Large intestine (tissue), 12 donors: ENCODE results near the gene EXD1. TPM values are rescaled to one million over a fixed set of nuclear protein-coding genes. Genes with fewer than 3 reads are reported as not detected.
"Not testable (repeated sequence)": the region's sequence is repeated elsewhere in the genome, so short reads cannot be mapped to it uniquely, and the experiment has no call there.

ENCODE experiments used
- DNase-seq, 2 donors: peaks; one replicate each; pipeline versions ENCODE4 v3.0.0 to v3.0.0-alpha.2; 2013
- H3K27ac ChIP-seq: one replicate; pipeline ENCODE4 v1.5.1; 2013; ENCODE audit warnings: low read length
- H3K27me3 ChIP-seq: 2 replicates; pipeline ENCODE4 v1.6.1; 2013; ENCODE audit warnings: low read length; ENCODE audit not compliant: control insufficient read depth, insufficient read depth
- H3K36me3 ChIP-seq: 2 replicates; pipeline ENCODE4 v1.6.1; 2013; ENCODE audit warnings: low read length; ENCODE audit not compliant: control insufficient read depth, insufficient read depth
- H3K4me1 ChIP-seq: one replicate; pipeline ENCODE4 v1.6.1; 2013; ENCODE audit warnings: low read length; ENCODE audit not compliant: control insufficient read depth, insufficient read depth
- H3K4me3 ChIP-seq: one replicate; pipeline ENCODE4 v1.5.1; 2013; ENCODE audit warnings: low read length
- H3K9me3 ChIP-seq: one replicate; pipeline ENCODE4 v1.6.1; 2013; ENCODE audit warnings: mild to moderate bottlenecking, low read depth, low read length, moderate library complexity; ENCODE audit not compliant: control insufficient read depth
- WGBS: methylation state at CpG from one replicate; pipeline ENCODE4 v1.1.5; 2013; ENCODE audit warnings: low lambda C conversion rate; ENCODE audit not compliant: insufficient coverage; 5-methylcytosine and 5-hydroxymethylcytosine counted together
- long read RNA-seq, 11 donors: transcript quantifications; one replicate each; lab custom pipeline, GENCODE V29; 2026
- polyA plus RNA-seq: library from polyadenylated mRNA; unstranded; fragments of 120-200 nt; gene quantifications from one replicate; pipeline ENCODE4 v1.2.1, GENCODE V29; 2013

EXD1 gene, protein sequence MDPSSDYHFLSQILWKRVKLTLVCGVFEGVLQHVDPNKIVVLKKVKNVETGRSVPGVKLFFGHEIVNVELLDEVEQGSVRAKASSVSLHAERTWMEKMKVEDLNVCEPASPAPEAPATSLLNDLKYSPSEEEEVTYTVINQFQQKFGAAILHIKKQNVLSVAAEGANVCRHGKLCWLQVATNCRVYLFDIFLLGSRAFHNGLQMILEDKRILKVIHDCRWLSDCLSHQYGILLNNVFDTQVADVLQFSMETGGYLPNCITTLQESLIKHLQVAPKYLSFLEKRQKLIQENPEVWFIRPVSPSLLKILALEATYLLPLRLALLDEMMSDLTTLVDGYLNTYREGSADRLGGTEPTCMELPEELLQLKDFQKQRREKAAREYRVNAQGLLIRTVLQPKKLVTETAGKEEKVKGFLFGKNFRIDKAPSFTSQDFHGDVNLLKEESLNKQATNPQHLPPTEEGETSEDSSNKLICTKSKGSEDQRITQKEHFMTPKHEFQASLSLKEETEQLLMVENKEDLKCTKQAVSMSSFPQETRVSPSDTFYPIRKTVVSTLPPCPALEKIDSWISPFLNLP
- polyA plus RNA-seq: 0.01 TPM
- long read RNA-seq, donor 1, partial matches to known transcripts: 20 of 20 reads
- long read RNA-seq, donor 1, other reads (novel, unspliced or antisense): 0 of 20 reads
- long read RNA-seq, donor 2, partial matches to known transcripts: 80 of 116 reads
- long read RNA-seq, donor 2, other reads (novel, unspliced or antisense): 36 of 116 reads
- long read RNA-seq, donor 3: 0 reads
- long read RNA-seq, donor 4: 0 reads
- long read RNA-seq, donor 5, partial matches to known transcripts: 68 of 87 reads
- long read RNA-seq, donor 5, other reads (novel, unspliced or antisense): 19 of 87 reads
- long read RNA-seq, donor 6, partial matches to known transcripts: 10 of 42 reads
- long read RNA-seq, donor 6, other reads (novel, unspliced or antisense): 32 of 42 reads
- long read RNA-seq, donor 7, partial matches to known transcripts: 11 of 11 reads
- long read RNA-seq, donor 7, other reads (novel, unspliced or antisense): 0 of 11 reads
- long read RNA-seq, donor 8, partial matches to known transcripts: 9 of 28 reads
- long read RNA-seq, donor 8, other reads (novel, unspliced or antisense): 19 of 28 reads
- long read RNA-seq, donor 9, partial matches to known transcripts: 7 of 19 reads
- long read RNA-seq, donor 9, other reads (novel, unspliced or antisense): 12 of 19 reads
- long read RNA-seq, donor 10, partial matches to known transcripts: 6 of 33 reads
- long read RNA-seq, donor 10, other reads (novel, unspliced or antisense): 27 of 33 reads
- long read RNA-seq, donor 11, partial matches to known transcripts: 85 of 107 reads
- long read RNA-seq, donor 11, other reads (novel, unspliced or antisense): 22 of 107 reads

DNA sequence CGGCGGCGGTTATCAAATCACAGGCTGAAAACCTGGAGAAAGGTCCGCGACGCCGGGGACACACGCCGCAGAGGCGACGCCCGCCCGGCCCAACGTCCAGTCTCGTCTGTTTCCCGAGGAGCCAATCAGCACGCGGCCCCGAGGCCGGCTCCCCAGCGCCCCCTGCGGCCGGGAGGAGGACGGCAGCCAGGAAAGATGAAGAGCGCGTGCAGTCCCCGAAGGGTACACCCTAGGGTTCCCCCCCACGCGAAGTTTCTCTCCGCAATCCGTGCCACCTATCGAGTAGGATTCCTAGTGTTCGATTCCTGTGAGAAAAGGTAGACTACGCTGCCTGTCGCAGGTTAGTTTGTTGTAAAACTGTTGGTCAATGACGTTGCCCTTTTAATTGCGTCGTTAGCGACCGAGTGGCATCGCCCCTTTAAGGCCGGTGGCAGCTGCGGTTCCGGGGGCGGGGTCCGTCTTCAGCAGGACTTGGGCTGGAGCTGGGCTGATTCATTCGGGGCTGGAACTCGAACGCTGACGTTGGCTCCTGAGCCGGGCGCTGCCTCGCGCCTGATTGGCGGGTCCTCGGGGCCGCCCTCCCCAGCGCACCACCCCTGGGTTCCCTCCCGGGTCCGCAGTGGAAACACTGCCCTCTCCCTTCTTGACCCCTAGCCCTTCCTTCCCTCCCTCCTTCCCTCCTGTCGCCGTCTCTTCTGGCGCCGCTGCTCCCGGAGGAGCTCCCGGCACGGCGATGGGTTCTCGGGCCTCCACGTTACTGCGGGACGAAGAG, at the start of gene EXD1, which contains the start of gene CHP1:
EXD1 (minus strand) TSS at position 108 of the 772 bp plus-strand sequence. CDS start 4,182 bp downstream, outside the sequence.
CHP1 (plus strand) TSS at position 619 of the 772 bp plus-strand sequence; CDS start at position 734, 115 bp downstream.
- Histone ChIP-seq H3K9me3 (no peaks in the 10 kb centered on the region), H3K4me3 (peak within 1 kb of the TSS; percentile 86), H3K4me1 (peaks cover 6% of the 10 kb centered on the region), H3K36me3 (no peaks in the 10 kb centered on the region), H3K27ac (peak within 1 kb of the TSS; percentile 93), H3K27me3 (no peaks in the 10 kb centered on the region)
- DNase-seq: peak; percentile 98 to 99
- WGBS: no CpG with 5 or more reads among the region's 72 CpGs

DNA sequence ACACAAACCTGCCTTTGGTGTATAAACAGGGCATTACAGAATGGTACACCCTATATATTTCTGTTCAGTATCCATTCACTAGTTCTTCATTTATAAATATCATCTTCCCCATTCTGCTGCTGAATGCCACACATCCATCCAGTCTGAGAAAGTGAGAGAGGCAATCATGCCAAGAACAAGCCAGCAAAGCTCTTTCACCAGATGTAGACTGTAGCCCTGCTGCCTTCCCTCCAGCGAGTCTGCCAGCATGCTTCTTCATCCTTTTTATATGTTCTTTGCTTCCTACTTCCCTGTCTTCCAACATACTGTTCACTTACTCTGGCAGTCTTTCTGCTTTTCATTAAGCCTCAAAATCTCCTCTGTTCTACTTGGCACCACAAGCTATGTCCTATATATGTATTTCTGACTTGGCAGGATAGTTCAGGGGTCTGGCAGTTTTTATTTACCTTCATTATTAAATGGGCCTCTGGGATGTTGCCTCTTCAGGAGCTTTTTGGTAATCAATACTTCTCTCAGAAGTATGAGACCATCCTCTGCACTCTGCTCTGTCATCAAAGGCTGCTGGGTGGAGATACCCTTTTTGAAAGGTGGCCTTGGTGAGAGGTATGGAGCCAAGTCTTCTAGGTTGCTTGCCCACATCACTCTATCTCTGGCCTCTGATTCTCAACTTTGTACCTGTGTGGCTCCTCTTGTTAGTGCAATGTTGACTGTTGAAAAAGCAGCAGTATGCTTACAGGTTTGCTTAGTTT, 49.2 kb upstream of the EXD1 start:
- Histone ChIP-seq H3K9me3 (no peaks in the 10 kb centered on the region), H3K4me1 (peaks cover 11% of the 10 kb centered on the region), H3K27me3 (no peaks in the 10 kb centered on the region), H3K4me3 (no peak overlapping the region), H3K27ac (no peak overlapping the region), H3K36me3 (peaks cover 28% of the 10 kb centered on the region)
- WGBS: no CpG with 5 or more reads among the region's 1 CpG
- DNase-seq: no peak

DNA sequence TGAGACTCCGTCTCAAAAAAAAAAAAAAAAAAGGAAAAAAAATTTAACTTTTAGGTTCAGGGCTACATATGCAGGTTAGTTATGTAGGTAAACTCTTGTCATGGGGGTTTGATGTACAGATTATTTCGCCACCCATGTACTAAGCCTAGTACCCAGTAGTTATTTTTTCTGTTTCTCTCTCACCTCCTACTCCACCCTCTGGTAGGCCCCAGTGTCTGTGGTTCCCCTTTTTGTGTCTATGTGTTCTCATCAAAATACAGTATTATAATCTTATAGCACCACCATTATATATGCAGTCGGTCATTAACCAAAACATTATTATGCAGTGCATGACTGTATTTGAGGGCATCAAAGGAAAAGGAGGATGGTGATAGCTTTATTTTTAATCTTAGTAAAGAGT, 47.8 kb upstream of the EXD1 start:
- DNase-seq: no peak
- Histone ChIP-seq H3K27me3 (no peaks in the 10 kb centered on the region), H3K9me3 (no peaks in the 10 kb centered on the region), H3K36me3 (peaks cover 36% of the 10 kb centered on the region), H3K4me1 (peaks cover 11% of the 10 kb centered on the region), H3K4me3 (no peak overlapping the region), H3K27ac (no peak overlapping the region)
- WGBS: 100% methylated on average over 1 of the region's 3 CpGs

DNA sequence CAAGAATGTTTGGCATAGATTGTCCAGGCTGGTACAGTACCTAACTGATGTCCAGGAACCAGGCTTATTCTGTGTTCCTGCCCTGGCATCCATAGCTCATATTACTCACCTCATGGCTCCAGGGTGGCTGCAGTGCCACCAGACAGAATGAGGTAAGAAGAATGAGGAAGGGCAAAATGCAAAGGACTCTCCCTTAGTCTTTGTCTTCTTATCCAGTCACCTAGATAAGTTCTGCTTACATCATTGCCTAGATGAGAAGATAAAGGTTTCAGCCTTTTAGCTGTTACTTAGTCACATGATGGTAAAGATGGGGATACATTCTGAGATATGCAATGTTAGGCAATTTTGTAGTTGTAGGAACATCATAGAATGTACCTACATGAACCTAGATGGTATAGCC, 46.3 kb upstream of the EXD1 start:
- Histone ChIP-seq H3K27me3 (no peaks in the 10 kb centered on the region), H3K27ac (no peak overlapping the region), H3K4me3 (no peak overlapping the region), H3K36me3 (peaks cover 42% of the 10 kb centered on the region), H3K9me3 (no peaks in the 10 kb centered on the region), H3K4me1 (peaks cover 6% of the 10 kb centered on the region)
- DNase-seq: no peak

DNA sequence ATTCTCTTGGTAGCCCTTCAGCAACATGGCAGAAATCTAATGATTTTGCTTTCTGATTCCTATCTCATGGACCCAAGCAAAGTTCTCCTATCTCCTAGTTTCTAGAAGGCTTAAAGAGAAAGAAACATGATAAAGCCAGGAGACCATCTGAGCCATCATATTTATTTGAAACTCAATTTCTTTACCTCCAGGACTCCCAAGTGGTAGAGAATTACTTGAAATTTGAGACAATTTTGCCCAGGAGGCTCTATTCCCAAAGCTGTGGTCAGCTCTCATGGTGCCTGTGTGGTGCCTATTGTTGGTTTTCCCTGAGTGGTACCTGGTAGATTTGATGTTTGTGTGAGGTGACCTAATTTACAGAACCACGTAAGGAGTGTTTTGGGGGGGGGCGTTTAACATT, 39.3 kb upstream of the EXD1 start:
- peaks cover 42% of the 10 kb centered on the region for H3K36me3 ChIP-seq
- no peak overlapping the region for H3K4me3 ChIP-seq
- H3K4me1 ChIP-seq: no peaks in the 10 kb centered on the region
- no peak for DNase-seq
- H3K27ac ChIP-seq: no peak overlapping the region
- 100% methylated on average over 2 of the region's 2 CpGs for WGBS
- no peaks in the 10 kb centered on the region for H3K27me3 ChIP-seq
- no peaks in the 10 kb centered on the region for H3K9me3 ChIP-seq

DNA sequence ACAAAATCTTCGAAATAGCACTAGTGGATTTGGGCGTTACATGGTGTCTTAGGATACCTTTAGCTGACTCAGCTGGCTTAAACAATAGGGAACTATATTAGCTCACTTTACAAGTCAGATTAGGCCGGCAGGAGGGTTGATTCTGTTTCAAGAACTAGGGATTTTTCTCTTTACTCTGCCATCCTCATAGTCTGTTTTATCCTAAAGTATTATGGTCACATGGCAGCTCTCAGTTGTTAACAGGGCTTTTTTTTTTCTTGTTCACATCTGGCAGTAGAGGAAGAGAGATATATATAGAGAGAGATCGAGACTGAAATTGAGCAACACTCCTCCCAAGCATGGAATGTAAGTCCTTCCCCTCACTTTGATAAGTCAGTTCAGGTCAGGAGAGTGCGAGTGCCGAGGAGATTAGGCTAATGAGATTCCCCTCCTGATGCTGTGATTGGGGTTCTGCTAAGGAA, 33.4 kb upstream of the EXD1 start:
- Histone ChIP-seq H3K4me1 (peaks cover 19% of the 10 kb centered on the region), H3K27ac (no peak overlapping the region), H3K4me3 (no peak overlapping the region), H3K36me3 (peaks cover 24% of the 10 kb centered on the region), H3K27me3 (no peaks in the 10 kb centered on the region), H3K9me3 (no peaks in the 10 kb centered on the region)
- WGBS: 52% methylated on average over 3 of the region's 6 CpGs
- peak in 1 of 2 donors; percentile 14 for DNase-seq

DNA sequence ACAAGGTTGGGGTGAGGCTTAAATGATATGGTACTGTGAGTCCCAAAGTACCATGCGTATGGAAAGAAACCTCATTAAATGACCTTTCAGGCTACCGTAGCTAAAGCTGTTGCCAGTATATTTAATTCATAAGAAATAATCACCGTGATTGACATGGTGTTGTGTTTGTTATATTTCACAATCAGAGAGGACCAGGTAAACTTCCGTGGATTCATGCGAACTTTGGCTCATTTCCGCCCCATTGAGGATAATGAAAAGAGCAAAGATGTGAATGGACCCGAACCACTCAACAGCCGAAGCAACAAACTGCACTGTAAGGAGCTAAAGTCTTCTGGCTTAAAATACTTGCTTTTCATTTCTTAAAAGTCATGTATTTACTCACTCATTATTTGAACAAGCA, 32.0 kb upstream of the EXD1 start:
- Histone ChIP-seq H3K4me3 (no peak overlapping the region), H3K27me3 (no peaks in the 10 kb centered on the region), H3K27ac (no peak overlapping the region), H3K9me3 (no peaks in the 10 kb centered on the region), H3K4me1 (peaks cover 27% of the 10 kb centered on the region), H3K36me3 (peaks cover 24% of the 10 kb centered on the region)
- DNase-seq: no peak
- WGBS: no CpG with 5 or more reads among the region's 8 CpGs

DNA sequence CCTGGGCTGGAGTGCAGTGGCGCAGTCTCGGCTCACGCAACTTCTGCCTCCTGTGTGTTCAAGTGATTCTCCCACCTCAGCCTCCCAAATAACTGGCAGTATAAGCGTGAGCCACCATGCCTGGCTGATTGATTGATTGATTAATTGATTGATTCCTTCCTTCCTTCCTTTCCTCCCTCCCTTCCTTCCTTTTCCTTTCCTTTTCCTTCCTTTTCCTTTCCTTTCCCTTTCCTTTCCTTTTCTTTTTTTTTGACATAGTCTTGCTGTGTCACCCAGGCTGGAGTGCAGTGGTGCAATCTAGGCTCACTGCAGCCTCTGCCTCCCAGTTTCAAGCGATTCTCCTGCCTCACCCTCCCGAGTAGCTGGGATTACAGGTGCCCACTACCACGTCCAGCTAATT, 30.4 kb upstream of the EXD1 start:
- H3K4me3 ChIP-seq, H3K9me3 ChIP-seq, DNase-seq, H3K27me3 ChIP-seq, H3K27ac ChIP-seq: not testable (repeated sequence)
- peaks cover 30% of the 10 kb centered on the region for H3K4me1 ChIP-seq
- H3K36me3 ChIP-seq: peaks cover 17% of the 10 kb centered on the region
- 89% methylated on average over 1 of the region's 7 CpGs for WGBS
